ENCODE data around the gene NOS1AP.

- TF ChIP-seq CTCF (conservative IDR thresholded peaks at IDR 0.05) (no peak), ZFX (IDR thresholded peaks at IDR 0.05) (no peak)
These were observed 150.6 kb downstream of the NOS1AP start for GRCh38 chr1:162220009-162220539.

Data from C4-2B (cell line).